Hepatocyte (in vitro differentiated cells): Measurements from ENCODE around the gene ARHGAP15.

ENCODE experiments used
- CTCF ChIP-seq: fragments of 200-600 bp; sonication (generic); IDR thresholded peaks from 2 replicates; pipeline ENCODE4 v1.5.1; 2016; ENCODE audit warnings: antibody characterized with exemption, mild to moderate bottlenecking; ENCODE audit not compliant: poor library complexity
- EZH2 ChIP-seq: fragments of 200-600 bp; sonication (generic); IDR thresholded peaks from 2 replicates; pipeline ENCODE4 v1.6.1; 2016; ENCODE audit warnings: antibody characterized with exemption, mild to moderate bottlenecking, borderline replicate concordance
- EZH2phosphoT487 ChIP-seq: fragments of 200-600 bp; sonication (generic); IDR thresholded peaks from one replicate; pipeline ENCODE4 v1.6.1; 2018; ENCODE audit warnings: antibody characterized with exemption, mild to moderate bottlenecking, low read depth, moderate library complexity; ENCODE audit not compliant: unreplicated experiment, severe bottlenecking

- TF ChIP-seq CTCF (no peak), EZH2phosphoT487 (no peak), EZH2 (no peak)
Measured at GRCh38 chr2:143083636-143084035, 45.6 kb upstream of the ARHGAP15 start.
